Mucosa of descending colon (tissue), 3 donors: ENCODE results near the gene CYP27A1. TPM values are rescaled to one million over a fixed set of nuclear protein-coding genes. Genes with fewer than 3 reads are reported as not detected.

ENCODE experiments used
- ATAC-seq: fragments of 200-7000 bp; cut with Tn5 transposase; one replicate; pipeline ENCODE4 v1.9.1; 2020; ENCODE audit warnings: mild to moderate bottlenecking, moderate library complexity
- DNase-seq, 3 donors: peaks; one replicate each; pipeline ENCODE4 v3.0.0-alpha.2; 2020
- H3K36me3 ChIP-seq: fragments of 200-600 bp; one replicate; pipeline ENCODE4 v1.8.0; 2021; ENCODE audit warnings: low read depth, mild to moderate bottlenecking
- H3K4me1 ChIP-seq: fragments of 200-600 bp; one replicate; pipeline ENCODE4 v1.8.0; 2021; ENCODE audit warnings: low read depth, mild to moderate bottlenecking
- H3K4me3 ChIP-seq: fragments of 200-600 bp; one replicate; pipeline ENCODE4 v1.8.0; 2021; ENCODE audit warnings: mild to moderate bottlenecking
- H3K9me3 ChIP-seq: fragments of 200-600 bp; one replicate; pipeline ENCODE4 v1.8.0; 2021; ENCODE audit warnings: mild to moderate bottlenecking
- intact Hi-C, 2 donors: fragments of 100-400 bp; cut with DNase I in 1 of 2; cut with micrococcal nuclease in 1 of 2; formaldehyde crosslinking; loops; one replicate each; pipeline versions ENCODE4 v1.11.0 to v1.11.1; 2022; cut with DNase I, micrococcal nuclease
- total RNA-seq, 3 donors: library from RNA; stranded (reverse); fragmentation: NEBNext Ultra II Directional in 2 of 3; extraction: Animal tissue kit (Norgen Biotek cat#: 25700) in 2 of 3; gene quantifications; one replicate each; pipeline versions ENCODE4 v1.2.1 to v1.2.4, GENCODE V29; 2021 to 2023
- TF ChIP-seq, protein P1 (sequence below): fragments of 200-600 bp; IDR thresholded peaks from one replicate; pipeline ENCODE4 v1.8.0; 2022; ENCODE audit warnings: antibody characterized with exemption, mild to moderate bottlenecking
- donor health status: DM: no; HTN: no; CAD: no; lungs with moderate emphysema.
- donor health status: DM: no; HTN: no; CAD: no.
- donor health status: DM: no; HTN: yes; CAD: no.

Gene CYP27A1
- total RNA-seq, 3 donors from 2014 or later, result 31.0 to 70.0 (median 37.7) TPM

DNA sequence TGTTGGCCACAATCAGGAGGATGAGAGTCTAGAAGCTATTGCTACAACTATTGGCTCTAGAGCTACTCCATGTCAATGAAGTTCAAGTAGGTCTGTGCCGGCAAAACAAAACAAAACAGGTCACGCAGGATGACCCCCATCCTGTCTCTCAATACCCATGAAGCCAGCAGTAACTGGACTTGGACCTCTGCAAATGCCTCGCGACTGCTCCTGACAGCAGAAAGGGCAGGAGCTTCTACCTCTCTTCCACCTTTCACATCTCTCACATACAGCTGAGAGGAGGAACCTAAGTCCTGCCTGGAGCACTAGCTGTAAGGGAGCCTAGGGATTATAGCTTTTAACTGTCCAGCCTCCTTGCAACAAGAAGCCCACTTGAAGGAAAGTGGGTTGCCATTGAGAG is 33.7 kb downstream of the CYP27A1 start:
- TF ChIP-seq, protein P1, sequence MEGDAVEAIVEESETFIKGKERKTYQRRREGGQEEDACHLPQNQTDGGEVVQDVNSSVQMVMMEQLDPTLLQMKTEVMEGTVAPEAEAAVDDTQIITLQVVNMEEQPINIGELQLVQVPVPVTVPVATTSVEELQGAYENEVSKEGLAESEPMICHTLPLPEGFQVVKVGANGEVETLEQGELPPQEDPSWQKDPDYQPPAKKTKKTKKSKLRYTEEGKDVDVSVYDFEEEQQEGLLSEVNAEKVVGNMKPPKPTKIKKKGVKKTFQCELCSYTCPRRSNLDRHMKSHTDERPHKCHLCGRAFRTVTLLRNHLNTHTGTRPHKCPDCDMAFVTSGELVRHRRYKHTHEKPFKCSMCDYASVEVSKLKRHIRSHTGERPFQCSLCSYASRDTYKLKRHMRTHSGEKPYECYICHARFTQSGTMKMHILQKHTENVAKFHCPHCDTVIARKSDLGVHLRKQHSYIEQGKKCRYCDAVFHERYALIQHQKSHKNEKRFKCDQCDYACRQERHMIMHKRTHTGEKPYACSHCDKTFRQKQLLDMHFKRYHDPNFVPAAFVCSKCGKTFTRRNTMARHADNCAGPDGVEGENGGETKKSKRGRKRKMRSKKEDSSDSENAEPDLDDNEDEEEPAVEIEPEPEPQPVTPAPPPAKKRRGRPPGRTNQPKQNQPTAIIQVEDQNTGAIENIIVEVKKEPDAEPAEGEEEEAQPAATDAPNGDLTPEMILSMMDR, result no peak
- Histone ChIP-seq H3K4me1 (peaks cover 9% of the 10 kb centered on the region), H3K36me3 (no peaks in the 10 kb centered on the region), H3K9me3 (no peaks in the 10 kb centered on the region), H3K4me3 (no peak overlapping the region)
- no peak for ATAC-seq
- DNase-seq, result no peak
- intact Hi-C loops, result no loop called here

DNA sequence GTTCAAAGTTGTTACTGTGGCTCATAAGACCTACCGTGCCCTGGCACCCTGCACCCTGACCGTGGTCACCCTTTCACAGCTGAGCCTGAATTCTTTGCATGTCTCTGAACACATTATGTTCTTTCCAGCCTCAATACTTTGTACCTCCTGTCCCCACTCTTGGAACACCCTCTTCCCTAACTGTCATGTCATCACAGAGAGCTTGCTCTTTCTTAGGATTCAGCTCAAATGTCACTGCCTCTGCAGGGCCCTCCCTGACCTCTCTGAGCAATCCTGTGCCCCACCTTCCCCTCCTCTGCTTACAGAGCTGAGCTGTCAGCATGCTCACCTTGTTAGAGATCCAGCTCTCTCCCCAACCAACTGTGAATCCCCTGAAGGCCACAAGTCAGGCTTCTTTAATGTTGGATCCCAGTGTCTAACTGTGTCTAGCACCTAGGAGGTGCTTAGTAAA is 34.6 kb downstream of the CYP27A1 start:
- no peaks in the 10 kb centered on the region for H3K36me3 ChIP-seq
- no peaks in the 10 kb centered on the region for H3K9me3 ChIP-seq
- intact Hi-C loops, result no loop called here
- no peak overlapping the region for H3K4me3 ChIP-seq
- H3K4me1 ChIP-seq, result peaks cover 9% of the 10 kb centered on the region
- TF ChIP-seq, protein P1, result no peak
- no peak for DNase-seq
- ATAC-seq, result no peak

DNA sequence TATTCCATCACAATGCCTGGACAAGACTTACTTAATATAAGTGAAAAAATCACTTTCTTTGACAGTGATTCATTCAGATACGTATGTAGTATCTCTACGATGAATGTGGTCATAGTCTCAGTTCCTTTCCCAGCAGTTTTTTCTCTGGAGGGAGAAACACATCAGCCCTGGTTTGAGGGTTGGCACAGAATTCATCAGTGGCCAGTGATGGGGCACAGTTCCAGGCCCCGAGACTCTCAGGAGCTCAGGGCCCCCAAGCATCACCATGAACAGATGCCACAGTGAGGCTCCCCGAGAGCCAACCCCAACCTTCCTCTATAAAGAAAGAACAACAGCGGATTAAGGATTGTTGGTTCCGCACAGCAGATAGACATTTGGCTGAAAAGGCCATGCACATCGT is 37.1 kb downstream of the CYP27A1 start:
- Histone ChIP-seq H3K9me3 (no peaks in the 10 kb centered on the region), H3K4me3 (no peak overlapping the region), H3K4me1 (peaks cover 9% of the 10 kb centered on the region), H3K36me3 (no peaks in the 10 kb centered on the region)
- DNase-seq, result no peak
- TF ChIP-seq, protein P1, result no peak
- ATAC-seq, result no peak
- intact Hi-C loops, result no loop called here

DNA sequence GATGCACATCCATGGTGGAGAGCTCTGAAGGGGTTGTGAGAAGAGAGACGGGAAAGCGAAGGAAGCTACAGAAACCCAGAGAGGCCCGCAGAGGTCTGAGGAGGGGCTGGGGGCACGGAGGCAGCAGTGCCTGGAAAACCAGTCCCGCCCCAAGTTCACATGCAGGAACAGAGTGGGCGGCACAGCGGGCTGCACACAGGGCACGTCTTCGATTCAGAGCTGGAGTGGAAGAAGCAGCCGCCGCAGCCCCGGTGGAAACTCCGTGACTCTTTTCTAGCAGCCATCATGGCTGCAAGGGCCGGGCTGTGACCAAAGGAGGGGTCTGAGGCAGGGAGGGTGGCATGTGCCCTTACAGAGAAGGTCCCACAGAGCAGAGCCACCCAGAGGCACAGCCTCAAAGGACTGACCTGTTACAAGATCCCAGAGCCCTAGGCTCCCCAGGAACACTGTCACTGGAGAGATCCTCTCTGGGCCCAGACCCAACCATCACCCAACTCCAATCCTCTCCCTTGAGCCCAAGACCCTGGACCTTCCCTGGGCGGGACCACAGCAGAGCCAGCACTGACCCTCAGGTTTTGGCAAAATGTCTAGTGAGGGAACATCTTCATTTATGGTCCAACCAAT is 38.9 kb downstream of the CYP27A1 start:
- no peak overlapping the region for H3K4me3 ChIP-seq
- ATAC-seq, result no peak
- H3K4me1 ChIP-seq, result no peaks in the 10 kb centered on the region
- no peak for DNase-seq
- H3K9me3 ChIP-seq, result no peaks in the 10 kb centered on the region
- TF ChIP-seq, protein P1, result no peak
- intact Hi-C loops, result no loop called here
- H3K36me3 ChIP-seq, result no peaks in the 10 kb centered on the region

DNA sequence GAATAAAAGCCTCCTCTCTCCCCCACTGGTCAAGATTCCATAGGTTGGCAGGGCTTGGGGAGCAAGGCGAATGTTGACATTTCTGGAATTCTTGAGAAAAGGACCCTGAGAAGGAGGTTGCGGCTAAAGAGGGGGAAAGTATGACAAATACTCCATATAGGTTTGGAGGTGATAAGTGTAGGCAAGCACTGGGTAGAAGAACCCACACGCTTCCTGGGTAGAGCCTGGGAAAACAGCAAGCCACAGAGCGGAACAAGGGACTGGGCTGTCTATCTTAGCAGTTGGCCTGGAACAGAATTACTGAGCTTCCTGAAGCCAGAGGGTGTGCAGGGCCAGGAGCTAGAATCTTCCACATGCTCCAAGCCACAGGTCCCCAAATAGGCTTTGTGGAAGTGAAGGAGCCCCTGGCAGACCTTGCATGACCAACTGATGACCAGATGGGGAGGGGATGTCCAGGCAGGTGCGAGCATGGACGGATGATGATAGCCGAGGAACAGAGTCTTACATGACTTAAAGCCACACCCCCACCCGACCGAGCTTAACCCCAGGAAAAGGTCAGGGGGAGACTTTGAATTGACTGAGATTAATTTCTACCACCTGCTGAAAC is 39.8 kb downstream of the CYP27A1 start:
- TF ChIP-seq, protein P1, result no peak
- Histone ChIP-seq H3K36me3 (no peaks in the 10 kb centered on the region), H3K4me1 (no peaks in the 10 kb centered on the region), H3K9me3 (no peaks in the 10 kb centered on the region), H3K4me3 (no peak overlapping the region)
- ATAC-seq (no peak), DNase-seq (no peak)
- intact Hi-C loops, result no loop called here
